Esophagus muscularis mucosa (tissue), 4 donors: ENCODE measurements around the gene GPR21.

Source experiments
- EP300 ChIP-seq: sonication (generic); formaldehyde crosslinking; IDR thresholded peaks from one replicate; pipeline ENCODE4 v1.6.1; 2017; ENCODE audit warnings: antibody characterized with exemption
- POLR2A ChIP-seq: fragments of 450-650 bp; IDR thresholded peaks from one replicate; pipeline ENCODE4 v1.6.1; 2017; ENCODE audit warnings: antibody characterized with exemption, moderate library complexity, mild to moderate bottlenecking, low read depth
- POLR2AphosphoS5 ChIP-seq, 2 donors: sonication (generic); formaldehyde crosslinking; IDR thresholded peaks; one replicate each; pipeline ENCODE4 v1.6.1; 2017; ENCODE audit warnings: antibody characterized with exemption in 2 of 2
- TF ChIP-seq, protein P1 (sequence below), 3 experiments: fragments of 200-600 bp in 2 of 3; fragments of 450-650 bp in 1 of 3; sonication (generic) in 2 of 3; IDR thresholded peaks; one replicate each; pipeline ENCODE4 v1.5.1; 2017 to 2019; ENCODE audit warnings: antibody characterized with exemption in 3 of 3, mild to moderate bottlenecking in 2 of 3, moderate library complexity in 1 of 3

DNA sequence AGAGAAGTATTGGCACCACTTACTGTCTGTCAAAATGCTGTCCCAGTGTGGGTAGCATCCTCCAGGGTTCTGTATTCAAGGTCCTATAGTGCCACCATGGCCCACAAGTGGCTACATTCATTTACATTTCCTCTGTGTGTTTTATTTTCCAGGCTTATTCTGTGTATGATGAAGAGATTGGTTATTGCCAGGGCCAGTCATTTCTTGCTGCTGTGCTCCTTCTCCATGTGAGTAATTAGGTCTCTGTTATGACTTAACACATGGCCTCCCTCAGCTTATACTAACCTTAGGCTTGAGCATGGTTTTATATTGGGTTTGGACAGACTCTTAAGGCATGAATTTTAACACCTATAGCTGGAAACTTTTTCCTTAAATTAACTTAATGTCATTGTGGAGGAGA lies 36.7 kb downstream of the GPR21 start:
- TF ChIP-seq, protein P1, sequence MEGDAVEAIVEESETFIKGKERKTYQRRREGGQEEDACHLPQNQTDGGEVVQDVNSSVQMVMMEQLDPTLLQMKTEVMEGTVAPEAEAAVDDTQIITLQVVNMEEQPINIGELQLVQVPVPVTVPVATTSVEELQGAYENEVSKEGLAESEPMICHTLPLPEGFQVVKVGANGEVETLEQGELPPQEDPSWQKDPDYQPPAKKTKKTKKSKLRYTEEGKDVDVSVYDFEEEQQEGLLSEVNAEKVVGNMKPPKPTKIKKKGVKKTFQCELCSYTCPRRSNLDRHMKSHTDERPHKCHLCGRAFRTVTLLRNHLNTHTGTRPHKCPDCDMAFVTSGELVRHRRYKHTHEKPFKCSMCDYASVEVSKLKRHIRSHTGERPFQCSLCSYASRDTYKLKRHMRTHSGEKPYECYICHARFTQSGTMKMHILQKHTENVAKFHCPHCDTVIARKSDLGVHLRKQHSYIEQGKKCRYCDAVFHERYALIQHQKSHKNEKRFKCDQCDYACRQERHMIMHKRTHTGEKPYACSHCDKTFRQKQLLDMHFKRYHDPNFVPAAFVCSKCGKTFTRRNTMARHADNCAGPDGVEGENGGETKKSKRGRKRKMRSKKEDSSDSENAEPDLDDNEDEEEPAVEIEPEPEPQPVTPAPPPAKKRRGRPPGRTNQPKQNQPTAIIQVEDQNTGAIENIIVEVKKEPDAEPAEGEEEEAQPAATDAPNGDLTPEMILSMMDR (IDR thresholded peaks at IDR 0.05), result no peak
- no peak for TF ChIP-seq POLR2AphosphoS5 (IDR thresholded peaks at IDR 0.05)
- no peak for TF ChIP-seq EP300
- TF ChIP-seq POLR2A, result no peak
